Epidermal melanocyte (primary cell): ENCODE results near the gene RABGAP1L.
A peak's percentile ranks its signal among the peaks of the same experiment; 100 is the strongest.

Experiments
- DNase-seq: peaks from one replicate; pipeline ENCODE4 v3.0.0; 2011; ENCODE audit warnings: low spot score; ENCODE audit not compliant: insufficient read length

Gene RABGAP1L

GRCh38 chr1:174982971-174983689 is 823.8 kb downstream of the RABGAP1L start:
- DNase-seq = no peak

GRCh38 chr1:174984952-174985351 is 825.6 kb downstream of the RABGAP1L start:
- DNase-seq = no peak

- DNase-seq = no peak
Observed at GRCh38 chr1:174988539-174988938, 829.2 kb downstream of the RABGAP1L start.

DNA sequence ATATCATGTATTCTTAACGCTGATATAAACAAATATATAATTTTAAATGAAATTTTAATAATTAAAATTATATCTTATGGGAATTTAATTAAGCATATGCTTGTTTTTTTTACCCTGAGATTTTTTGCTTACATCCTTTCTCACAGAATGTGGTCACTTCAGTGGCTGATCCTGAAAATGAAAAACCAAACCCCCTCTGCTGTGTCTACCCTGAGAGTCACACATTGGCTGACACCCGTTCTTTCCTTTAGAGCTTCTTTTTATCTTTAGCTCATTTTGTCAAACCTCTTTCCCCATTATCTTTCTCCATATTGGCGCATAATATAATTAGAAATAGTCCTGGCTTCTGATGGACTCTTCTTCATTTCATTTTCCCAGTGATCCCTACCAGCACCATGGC is 829.7 kb downstream of the RABGAP1L start:
- no peak for DNase-seq

GRCh38 chr1:174989536-174990220 is 830.4 kb downstream of the RABGAP1L start:
- DNase-seq = no peak

- no peak for DNase-seq
Observed at GRCh38 chr1:174990382-174990999, 831.2 kb downstream of the RABGAP1L start.

GRCh38 chr1:174991473-174991872 is 832.2 kb downstream of the RABGAP1L start:
- DNase-seq = no peak

DNA sequence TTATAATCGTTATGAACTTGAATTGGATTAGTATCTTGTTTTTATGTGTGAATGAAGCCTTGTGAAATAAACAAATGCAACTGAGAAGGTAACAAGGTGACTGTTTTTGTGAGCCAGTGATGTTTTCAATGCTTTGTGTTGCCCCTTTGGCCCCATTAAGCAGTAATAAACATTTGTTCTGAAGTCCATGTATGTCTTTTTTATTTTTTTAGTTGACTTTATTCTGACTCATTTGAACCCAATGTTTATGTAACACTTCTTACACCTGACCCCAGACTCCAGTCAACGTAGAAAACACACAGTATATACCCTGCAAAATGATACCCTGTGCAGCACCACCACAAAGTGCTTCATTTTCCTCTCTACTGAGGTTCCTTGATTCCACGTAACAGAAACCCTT is 835.8 kb downstream of the RABGAP1L start:
- DNase-seq = no peak

- DNase-seq = no peak
Observed at GRCh38 chr1:174995916-174996315, 836.6 kb downstream of the RABGAP1L start.

GRCh38 chr1:174996476-174996875 is 837.2 kb downstream of the RABGAP1L start:
- no peak for DNase-seq

- no peak for DNase-seq
Observed at GRCh38 chr1:174997041-174997440, 837.7 kb downstream of the RABGAP1L start.

DNA sequence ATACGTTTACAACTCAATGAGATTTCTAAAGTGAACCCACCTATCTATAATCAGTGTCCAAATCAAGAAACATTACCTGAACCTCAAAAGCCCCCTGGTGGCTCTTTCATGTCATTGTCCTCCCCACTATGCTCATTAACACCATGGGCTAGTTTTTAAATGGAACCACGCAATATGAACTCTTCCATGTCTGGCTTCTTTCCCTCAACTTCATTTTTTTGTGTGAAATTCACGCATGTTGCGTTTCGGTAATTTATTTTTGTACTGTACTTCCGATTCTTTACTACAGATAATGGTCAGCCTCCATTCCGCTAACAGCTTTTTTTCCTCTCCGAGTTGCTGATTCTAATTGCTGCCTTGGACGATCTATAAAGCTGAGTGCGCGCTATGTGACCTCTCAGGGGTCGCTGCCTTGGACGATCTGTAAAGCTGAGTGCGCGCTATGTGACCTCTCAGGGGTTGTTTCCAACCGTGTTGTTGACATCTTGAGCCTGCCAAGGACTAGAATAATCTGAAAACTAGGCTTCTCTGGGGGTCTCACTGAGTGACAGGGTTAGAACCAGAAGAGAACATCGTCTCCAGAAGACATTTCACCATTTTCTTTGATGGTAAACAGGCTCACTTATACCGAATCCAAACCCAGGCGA is 839.4 kb downstream of the RABGAP1L start:
- DNase-seq = no peak

DNA sequence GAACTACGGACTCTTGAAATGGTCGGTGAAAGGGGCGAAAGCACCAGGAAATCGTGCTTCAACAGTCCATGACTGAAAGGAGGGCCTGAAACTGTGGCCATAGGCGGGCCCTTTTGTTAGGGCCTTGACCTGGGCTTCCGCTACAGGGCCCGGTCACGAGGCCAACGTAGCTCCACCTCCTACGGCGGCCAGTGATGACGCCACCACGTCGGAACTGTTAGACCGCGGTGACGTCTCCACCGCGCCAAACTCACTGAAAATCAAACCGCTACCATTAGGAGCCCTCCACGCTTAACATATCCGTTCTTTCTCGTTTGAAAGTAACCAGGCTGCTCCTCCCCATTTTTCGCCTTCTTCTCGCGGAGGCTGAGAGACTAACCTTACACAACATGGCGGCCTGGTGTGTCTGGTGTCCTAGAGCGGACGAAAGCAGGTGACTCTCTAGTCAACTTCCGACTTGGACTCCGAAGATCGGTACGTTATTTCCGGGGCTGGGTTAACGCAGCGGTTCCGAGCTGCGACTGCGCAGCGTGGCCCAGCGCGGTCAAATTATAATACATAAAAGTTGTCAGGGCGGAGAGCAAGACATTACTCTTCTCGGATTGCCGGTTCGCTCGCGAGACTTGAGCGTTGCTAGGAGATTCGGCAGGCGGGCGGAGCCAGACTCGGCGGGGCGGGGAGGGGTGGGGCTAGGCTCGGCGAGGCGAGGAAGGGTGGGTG is 840.1 kb downstream of the RABGAP1L start:
- DNase-seq = peak; percentile 80

DNA sequence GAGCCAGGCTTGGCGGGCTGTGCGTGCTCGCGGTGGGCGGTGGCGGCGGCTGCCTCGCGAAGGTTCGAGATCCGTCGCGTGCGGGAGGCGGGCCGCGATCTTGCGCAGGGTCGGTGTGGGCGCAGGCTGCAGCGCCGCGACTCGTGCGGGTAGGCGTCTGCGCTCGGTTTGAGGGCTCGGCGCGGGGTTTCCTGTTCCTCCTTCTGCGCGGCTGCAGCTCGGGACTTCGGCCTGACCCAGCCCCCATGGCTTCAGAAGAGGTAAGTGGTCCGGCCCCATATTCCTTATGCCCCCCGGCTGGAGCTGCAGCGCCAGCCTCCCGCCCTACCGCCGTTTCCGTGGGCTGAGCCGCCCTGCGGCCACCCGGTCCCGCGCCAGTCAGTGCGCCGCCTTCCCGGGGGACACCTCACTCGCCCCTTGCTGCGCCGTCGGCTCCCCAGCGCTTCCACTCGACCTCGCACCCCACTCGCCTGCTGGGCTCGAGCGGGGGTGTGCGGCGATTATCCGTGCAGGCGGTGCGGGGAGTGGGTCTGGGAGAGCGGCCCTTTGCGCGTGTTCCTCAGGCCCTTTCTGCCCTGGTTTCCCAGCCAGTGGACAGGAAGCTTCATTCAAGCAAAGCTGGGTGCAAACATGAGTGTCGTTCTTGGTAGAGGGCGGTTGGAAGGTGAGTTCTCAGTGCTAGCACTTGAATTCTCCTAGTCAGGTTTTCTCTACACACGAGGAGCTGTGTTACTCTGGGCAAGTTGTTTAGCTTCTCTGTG is 840.8 kb downstream of the RABGAP1L start, which contains the start of gene CACYBP:
Gene CACYBP, plus strand, starts transcription at position 12 of the 761 bp plus-strand sequence. Its CDS starts 234 bp downstream, at position 246.
- DNase-seq = no peak

GRCh38 chr1:175000697-175001187 is 841.4 kb downstream of the RABGAP1L start:
- no peak for DNase-seq

DNA sequence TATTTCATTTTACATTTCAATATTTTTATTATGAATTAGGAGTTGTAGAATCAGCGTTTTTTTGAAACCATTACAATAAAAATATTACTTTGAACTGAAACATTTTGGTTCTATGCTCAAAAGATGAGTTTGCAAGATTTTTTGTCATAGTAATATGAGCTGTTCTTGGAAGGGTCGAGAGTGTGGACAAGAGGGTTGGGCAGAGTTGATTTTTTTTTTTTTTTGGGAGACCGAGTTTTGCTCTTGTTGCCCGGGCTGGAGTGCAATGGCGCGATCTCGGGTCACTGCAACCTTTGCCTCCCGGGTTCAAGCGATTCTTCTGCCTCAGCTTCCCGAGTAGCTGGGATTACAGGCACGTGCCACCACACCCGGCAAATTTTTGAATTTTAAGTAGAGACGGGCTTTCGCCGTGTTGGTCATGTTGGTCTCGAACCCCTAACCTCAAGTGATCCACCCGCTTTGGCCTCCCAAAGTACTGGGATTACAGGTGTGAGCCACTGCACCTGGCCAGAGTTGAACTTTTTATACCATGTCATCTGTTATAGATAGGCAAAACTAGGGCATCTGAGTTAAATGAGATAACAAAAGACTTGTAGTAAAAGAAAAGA is 843.7 kb downstream of the RABGAP1L start:
- no peak for DNase-seq

DNA sequence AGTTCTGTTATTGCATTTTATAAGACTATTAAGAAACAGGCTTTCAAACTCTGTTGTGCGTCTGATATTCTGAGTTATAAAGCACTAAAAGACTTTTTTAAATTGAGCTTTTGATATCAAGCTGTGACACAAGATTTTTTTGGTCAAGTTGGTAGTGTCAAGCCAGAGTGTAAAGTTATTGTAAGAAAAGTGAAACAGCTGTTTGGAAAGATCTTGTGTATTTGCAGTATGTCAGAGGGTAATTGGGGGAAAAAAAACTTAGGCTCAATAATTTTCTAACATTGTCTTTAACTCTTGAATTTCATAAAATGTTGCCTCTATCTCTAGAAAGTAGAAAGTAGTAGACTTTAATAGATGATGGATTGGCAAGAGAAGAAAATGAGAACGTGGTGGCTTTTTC is 844.2 kb downstream of the RABGAP1L start:
- no peak for DNase-seq

DNA sequence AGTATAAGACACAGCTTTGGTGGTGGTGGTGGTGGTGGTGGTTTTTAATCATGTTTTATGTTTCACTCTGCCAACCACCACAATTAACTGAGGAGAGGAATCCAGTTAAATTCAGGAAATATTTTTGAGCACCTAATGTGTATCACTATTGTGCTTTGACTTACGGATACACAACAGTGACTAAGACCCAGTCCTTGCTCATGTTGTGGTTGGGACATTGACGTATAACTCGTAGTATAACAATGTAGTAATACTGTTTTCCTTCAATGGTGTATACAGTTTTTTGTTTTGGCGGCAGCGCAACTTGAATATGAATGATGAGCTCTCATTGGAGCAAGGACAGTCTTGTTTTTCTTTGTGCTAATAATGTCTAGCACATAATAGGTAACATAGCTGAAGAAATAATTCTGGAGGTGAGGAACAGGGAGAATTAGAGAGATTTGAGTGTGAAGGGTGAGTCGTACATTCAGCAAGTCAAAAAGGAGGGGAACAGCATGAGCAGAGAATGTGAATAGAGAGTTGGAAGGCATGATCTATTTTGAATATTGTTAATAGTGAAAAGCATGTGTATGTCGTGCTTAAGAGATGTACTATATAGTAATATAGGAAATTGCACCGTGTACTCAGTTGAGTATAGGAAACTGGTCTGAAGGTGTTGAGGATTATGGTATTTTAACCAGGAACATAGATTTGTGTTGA is 845.9 kb downstream of the RABGAP1L start:
- DNase-seq = no peak

DNA sequence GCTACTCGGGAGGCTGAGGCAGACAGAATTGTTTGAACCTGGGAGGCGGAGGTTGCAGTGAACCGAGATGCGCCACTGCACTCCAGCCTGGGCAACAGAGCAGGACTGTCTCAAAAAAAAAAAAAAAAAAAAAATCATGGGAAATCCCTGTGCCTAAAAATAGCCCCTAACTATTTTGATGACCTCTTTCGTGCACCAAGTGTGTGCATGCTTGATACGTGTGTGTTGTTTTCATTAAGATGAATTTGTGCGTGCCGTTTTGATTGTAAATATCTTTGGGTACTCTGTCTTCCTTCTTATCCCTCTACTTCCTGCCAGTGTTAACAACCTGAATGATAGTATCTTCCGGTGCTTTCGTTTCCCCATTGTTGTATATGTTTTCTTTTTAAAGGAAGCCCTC is 850.2 kb downstream of the RABGAP1L start:
- DNase-seq = no peak
